Stimulated activated CD4-positive, alpha-beta T cell treated with anti-CD3 and anti-CD28 coated beads, Interleukin-12 subunit alpha, Interleukin-12 subunit beta, amount 100 ng/mL, for 24 hours (primary cell): Measurements from ENCODE around the gene ARHGAP25.
A peak's percentile ranks its signal among the peaks of the same experiment; 100 is the strongest.
"Not testable (repeated sequence)": the region's sequence is repeated elsewhere in the genome, so short reads cannot be mapped to it uniquely, and the experiment has no call there.

Experiments
- DNase-seq, 2 experiments: peaks; one replicate each; pipeline ENCODE4 v3.0.0-alpha.2; 2020; ENCODE audit warnings: low read depth in 2 of 2

ARHGAP25 gene

DNA sequence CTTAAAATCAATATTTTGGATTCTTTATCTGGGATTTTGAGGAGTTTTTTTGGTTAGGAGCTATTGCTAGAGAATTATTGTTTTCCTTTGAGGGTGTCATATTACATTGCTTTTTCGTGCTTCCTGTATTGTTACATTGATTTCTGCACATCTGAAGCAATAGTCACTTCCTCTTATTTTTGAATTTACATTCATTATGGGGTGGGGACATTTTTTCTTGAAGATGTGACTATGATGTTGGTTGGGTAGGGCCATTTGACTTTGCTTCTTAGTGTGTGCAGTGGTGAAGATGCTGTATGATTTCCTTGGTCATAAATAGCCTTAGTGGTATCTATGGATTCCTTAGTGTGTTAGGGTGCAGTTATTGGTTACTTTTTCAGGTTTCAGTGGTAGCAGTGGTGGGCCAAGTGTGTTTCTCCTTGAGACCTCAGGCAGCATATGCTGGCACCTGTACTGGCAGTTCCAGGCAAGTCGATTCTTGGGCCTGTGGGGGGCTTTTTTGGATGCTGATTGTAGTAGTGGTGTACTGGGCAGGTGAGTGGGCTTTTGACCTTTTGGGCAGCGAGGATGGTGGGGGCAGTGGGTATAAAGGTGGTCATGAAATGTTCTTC is 61.8 kb downstream of the ARHGAP25 start:
- no peak for DNase-seq

DNA sequence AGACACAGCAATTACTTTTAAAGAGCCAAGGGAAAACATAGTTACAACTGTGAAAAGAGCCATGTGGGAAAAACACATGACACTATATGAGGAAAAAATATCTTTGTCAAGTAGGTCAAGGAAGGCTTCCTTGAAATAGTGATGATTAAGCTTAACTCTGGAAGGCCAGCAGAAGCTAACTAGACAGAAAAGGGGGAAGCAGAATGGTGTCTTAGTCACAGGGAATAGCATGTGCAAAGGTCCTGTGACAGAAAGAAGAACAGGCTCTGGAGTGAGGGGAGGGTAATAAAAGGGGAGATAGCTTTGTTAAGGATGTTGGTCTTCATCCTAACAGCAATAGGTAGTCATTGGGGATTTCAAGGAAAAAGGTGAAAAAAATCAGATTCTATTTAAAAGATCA is 64.0 kb downstream of the ARHGAP25 start:
- no peak for DNase-seq

DNA sequence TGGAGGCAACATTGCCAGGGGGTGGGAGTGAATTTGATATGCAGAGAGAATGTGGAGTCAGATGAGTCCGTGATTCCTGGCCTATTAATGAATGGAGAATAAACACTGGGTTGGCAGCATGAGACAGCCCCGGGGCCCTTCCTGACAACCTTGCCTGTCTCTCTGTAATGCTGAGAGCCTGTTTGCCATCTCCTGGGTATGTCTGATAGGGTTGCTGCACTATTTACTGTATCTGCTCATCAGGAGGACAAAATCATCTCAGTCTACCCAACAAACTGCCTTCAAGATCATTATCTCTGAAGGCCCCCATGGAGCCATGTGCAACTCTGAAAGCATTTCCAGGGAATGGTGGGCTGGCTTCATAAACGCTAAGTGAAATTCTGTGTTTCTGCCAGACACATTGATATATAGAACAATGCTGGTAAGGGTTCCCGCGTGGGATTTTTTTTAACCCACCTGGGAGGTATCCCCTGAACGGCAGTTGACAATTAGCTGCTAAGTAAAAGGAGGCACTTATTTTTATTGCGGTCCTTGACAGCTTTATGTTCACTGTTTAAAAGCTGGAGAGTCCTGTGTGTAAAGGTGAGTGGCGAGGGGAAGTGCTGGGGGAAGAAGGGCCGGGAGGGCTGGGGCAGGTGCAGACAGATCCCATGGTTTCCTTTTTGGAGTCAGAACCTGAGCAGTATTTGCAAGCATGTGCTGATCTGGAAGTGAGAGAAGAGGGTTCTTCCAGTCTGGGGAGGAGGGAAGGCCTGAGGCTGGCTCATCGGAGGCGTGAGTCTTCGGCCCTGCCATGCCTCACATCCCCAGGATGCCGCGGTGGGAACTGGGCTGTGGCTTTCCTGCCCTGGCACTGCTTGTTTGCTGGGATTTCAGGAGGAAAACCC is 64.8 kb downstream of the ARHGAP25 start:
- DNase-seq: no peak

DNA sequence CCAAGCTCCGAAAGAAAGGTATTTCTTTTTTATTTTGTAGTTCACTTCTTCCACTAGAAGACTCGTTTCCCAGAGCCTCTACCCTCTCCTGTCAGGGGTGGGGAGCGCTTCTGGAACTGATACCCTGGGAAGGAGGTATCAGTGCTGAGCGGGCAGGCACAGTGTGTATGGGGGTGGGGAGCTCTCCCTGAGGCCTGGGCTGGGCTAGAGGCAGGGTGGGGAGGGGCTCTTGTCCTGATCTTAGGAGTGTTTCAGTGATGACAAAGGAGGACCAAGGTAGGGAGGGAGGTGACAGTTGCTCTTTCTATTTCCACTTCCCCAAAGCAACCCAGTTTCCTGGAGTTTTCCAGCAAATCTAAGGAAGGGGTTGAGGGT is 65.4 kb downstream of the ARHGAP25 start:
- DNase-seq: no peak

DNA sequence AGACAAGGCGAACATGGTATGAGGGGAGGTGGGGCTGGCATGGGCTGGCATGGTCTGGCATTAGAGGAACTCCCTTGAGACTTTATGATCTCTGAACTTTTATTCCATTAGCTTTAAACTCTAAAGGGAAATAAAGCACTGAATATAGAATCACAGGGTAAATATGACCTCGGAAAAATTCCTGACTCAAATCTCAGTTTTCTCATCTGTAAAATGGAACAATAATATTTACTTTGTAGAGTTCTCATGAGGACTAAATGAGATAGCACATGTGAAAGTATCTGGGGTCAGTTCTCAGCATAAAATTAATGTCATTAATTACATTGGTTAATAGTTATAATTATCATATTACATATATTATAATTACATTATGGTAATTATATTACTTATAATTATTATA is 65.9 kb downstream of the ARHGAP25 start:
- no peak for DNase-seq

DNA sequence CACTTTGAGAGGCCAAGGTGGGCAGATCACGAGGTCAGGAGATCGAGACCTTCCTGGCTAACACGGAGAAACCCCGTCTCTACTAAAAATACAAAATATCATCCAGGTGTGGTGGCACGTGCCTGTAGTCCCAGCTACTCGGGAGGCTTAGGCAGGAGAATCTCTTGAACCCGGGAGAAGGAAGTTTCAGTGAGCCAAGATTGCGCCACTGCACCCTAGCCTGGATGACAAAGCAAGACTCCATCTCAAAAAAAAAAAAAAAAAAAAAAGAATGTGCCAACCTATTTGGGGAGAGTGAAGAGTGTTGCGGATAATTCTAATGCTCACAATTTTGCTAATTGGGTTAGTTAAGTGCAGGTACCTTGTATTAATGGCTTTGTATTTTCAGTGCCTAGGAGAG is 67.5 kb downstream of the ARHGAP25 start:
- not testable (repeated sequence) for DNase-seq

DNA sequence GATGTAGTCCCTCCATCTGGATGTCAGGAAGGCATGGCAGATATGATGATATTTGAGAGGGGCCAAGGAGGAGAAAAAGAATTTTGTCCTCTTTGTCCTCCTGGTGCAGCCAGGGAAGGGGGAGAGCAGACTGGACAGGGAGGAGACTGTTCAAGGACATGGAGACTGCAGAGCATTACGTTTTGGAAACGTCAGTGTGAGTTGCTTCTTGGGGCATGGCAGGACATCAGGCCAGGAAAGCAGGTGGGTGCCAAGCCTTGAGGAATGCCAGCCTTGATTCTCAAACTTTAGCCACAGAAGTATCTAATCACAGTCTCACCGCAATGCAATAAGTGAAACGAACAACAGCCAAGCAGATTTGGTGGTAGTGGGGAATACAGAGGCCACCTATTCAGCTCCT is 70.4 kb downstream of the ARHGAP25 start:
- no peak for DNase-seq

DNA sequence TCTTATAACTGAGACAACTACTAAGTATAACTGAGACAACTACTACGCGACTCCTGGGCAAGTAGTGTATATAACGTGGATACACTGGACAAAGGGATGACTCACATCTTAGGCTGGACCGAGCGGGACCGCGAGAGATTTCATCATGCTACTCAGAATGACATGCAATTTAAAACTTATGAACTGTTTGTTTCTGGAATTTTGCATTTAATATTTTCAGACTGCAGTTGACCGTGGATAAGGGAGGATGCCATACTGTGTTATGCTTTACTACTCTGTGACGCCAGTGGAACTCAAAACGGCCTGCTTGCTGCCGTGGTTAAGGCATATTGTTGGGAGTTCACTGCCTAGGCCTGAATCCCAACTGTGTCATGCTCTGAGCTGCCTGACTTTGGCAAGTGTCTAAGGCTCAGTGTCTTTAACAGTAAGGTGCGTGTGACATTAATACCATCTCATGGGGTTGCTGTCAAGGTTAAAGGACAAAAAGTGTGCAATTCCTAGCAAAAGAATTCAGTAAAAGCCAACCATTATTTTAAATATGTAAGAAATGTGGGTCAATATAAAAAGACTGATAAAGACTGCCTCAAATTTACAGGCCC is 72.0 kb downstream of the ARHGAP25 start:
- DNase-seq: no peak

DNA sequence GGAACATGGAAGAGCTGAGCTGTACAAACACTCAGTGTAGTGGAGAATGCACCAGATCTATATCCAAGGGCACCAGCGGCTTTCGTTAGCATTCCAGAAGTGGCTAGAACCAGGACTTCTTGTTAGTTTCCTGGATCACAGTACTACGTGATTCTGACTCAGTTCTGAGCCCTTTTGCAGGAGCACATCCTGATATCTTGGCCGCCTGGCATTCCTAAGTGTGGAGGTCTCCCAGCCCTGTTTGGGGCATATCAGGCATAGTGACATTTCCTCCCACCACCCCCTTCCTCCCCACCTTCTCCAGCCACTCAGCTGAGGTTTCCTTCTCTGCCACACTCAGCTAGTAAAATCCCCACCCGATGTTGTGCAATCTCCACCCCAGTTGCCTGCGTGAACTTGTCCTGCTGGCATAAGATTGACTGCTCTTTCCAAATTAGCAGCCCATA is 73.2 kb downstream of the ARHGAP25 start:
- no peak for DNase-seq

DNA sequence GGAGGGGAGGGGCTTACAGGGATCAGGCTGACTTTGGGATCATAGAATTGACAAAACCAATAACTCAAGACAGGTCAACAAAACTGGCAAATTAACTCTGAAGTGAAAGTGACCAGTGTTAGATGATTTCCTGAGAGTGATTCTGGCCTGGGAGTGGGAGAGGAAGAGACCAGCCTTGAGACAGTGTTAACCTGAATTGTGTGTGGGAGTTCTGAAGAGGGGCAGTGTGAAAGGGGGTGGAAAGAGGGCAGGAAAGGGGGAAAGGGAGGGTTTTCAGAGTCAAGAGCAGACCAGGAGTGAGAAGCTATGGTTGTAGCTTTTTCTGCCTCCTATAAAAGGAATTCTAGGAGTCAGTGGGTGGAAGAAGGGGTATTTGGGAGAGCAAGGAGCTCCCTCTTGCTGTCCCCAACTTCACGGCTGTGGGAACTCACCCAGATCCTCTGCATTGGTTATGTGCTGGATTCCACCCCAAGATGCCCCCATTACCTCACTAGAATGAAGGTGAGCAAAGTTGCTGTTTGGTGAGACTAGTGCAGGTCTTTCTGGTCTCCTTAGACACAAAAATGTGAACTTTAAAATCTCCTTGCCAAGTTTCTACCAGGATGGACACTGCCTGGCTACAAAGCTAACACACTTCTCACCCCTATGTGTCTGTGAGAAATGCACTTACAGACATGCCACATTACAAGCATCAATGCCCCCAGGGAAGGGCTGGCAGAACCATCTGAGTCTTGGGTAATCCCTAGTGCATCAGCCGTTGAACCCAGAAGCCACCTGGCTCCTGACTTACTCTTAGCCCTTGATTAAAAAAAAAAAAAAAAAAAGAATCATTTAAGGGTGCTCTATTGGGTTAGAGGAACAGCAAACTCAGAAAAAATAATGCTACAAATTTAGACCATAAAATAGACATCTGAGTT is 75.0 kb downstream of the ARHGAP25 start:
- DNase-seq: no peak

DNA sequence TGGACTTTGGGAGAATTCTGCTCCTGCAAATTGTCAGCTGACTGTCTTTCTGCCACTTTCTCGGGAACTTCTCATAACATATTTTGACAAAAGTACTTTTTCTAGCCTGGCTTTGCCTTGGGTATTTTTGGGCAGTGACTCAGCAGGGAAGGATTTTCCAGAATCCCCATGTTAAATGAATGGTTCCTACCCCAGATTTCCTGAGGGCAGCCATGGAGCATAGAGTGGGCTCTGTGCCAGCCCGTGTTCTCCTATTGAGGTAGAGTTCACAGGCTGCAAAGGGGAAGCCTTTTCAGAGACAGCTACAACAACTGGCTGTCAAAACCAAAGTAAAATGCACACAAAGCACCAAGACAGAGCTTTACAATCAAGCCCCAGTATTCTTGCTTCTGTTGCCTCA is 76.8 kb downstream of the ARHGAP25 start:
- no peak for DNase-seq

DNA sequence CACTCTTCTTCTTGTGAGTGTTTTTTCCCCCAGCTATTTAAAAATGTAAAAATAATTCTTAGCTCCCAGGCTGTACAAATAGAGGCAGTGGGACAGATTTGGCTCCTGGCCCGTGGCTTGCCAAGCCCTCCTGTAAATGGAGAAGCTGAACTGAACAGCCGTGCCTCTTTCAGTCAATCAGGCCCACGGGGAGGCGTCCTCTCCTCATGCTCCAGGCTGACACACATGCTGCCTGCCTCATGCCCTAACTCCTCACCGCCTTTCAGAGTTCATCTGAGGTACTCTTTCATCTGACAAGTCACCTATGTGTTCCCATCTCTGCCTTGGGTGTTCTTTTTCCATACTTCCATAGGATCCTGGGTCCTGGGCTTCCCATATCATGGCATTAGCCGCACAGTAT is 77.6 kb downstream of the ARHGAP25 start:
- no peak for DNase-seq

DNA sequence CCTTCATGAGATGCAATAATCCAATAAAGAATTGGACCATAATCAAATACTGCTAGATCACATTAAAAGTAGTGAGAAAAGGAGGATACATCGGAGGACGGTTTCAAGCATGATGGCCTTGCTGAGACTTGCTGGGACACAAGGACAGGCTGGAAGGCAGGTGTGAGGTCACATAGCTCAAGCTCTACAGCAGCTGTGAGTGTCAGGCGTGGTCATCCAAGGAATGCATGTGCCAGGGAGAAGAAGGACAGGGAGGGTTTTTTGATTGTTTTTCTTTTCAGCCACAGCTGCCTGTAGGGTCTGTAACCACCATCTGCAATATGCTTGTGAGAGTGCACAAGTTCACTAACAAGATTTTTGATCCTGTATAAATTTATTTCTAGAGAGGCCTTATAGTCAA is 79.0 kb downstream of the ARHGAP25 start:
- DNase-seq: no peak

DNA sequence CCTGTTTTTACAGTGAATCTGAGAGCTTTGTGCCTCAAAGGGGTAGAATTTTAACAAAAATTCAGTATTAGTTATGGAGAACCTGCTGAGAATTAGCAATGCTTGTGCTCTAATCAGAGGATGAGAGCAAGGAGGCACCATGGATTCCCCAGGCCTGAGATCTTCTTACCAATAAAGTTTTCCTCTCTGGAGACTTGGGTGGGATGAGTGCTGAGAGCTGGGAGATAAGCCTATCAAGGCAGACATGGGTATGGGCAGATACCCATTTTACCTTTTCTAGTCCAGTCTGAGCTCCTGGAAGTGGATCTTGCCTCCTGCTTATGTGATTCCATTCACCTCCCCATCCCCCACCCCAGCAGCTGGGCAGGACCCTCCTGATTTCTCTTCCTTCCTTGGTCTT is 82.7 kb downstream of the ARHGAP25 start:
- no peak for DNase-seq

DNA sequence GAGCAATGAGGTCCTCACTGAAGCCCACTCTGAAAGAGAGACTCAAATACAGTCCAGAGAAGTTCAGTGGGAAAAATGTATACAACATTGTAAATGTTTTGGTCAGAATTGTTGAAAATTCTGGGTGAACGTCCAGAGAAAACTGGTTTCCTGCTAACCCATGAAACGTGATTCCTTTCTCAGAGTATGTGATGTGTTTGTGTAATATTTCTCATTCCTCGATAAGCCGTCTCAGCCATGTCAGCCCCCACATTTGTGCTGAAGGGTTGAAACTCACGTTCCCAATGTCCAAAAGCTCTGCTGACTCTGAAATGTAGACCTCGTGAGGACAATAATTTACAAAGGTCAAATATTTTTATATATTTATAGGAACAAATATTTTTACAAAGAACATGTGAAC is 84.9 kb downstream of the ARHGAP25 start:
- DNase-seq: no peak

DNA sequence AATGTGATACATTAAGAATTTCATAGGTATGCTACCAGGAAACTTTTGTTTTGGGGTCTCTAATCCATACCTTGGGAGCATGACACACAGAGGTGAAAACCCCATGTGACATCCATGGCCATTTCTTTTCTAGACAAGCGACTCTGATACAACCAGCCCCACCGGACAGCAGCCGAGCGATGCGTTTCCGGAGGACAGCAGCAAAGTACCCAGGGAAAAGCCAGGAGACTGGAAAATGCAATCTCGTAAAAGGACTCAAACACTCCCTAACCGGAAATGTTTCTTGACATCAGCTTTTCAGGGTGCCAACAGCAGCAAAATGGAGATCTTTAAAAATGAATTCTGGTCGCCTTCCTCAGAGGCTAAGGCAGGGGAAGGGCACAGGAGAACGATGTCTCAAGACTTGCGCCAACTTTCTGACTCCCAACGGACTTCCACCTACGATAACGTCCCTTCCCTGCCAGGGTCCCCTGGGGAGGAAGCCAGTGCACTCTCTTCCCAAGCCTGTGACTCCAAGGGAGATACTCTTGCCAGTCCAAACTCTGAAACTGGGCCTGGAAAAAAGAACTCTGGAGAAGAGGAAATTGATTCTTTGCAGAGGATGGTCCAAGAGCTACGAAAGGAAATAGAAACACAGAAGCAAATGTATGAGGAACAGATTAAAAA is 87.7 kb downstream of the ARHGAP25 start:
- no peak for DNase-seq

DNA sequence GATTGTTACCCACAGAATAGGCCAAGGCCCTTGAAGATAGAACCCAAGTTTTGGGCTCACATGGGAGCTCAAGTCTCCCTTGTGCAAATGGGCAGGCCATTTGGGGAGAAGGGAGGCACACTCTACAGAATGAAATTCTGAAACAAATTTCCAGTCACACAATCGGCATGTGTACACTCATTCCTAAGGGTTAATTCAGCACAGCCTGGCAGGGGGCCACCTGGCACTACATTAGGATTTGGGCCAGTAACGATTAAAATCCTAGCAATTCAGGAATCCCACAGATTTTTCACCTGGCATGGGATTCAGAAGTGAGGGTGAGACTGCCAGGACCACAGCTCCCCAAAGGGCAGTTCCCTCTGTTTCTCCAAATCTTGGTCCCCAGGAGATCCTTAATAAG is 90.2 kb downstream of the ARHGAP25 start:
- no peak for DNase-seq

DNA sequence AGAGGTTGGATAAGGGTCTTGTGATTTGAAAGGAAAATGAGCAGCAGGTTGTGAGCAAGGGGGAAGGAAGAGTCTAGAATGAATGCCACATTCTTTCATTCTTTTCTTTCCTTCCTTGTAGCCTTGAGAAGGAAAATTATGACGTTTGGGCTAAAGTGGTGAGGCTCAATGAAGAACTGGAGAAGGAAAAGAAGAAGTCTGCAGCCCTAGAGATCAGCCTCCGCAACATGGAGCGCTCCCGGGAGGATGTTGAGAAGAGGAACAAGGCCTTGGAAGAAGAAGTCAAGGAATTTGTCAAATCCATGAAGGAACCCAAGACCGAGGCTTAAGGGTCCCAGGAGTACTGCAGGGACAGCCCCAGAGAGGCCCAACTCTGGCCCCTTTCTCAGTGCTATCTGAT is 91.3 kb downstream of the ARHGAP25 start:
- no peak for DNase-seq

DNA sequence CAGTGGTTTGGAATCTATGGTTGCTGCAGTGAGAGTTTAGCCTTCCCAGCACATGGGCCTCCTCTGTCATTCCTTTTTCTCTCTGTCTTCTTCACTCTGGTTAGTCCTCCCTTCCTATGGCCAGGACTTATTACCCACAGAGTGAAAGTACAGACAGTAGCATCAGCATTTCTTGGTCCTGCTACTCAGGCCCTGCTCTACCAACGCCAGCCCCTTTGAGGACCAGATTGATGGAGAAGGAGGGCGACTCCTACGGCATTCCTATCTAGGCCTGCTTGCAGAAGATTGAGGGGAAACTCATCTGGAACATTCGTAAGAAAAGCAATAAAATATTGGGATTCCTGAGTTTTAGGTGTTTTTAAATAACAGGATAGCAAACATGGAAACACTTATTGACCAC is 93.1 kb downstream of the ARHGAP25 start:
- no peak for DNase-seq

DNA sequence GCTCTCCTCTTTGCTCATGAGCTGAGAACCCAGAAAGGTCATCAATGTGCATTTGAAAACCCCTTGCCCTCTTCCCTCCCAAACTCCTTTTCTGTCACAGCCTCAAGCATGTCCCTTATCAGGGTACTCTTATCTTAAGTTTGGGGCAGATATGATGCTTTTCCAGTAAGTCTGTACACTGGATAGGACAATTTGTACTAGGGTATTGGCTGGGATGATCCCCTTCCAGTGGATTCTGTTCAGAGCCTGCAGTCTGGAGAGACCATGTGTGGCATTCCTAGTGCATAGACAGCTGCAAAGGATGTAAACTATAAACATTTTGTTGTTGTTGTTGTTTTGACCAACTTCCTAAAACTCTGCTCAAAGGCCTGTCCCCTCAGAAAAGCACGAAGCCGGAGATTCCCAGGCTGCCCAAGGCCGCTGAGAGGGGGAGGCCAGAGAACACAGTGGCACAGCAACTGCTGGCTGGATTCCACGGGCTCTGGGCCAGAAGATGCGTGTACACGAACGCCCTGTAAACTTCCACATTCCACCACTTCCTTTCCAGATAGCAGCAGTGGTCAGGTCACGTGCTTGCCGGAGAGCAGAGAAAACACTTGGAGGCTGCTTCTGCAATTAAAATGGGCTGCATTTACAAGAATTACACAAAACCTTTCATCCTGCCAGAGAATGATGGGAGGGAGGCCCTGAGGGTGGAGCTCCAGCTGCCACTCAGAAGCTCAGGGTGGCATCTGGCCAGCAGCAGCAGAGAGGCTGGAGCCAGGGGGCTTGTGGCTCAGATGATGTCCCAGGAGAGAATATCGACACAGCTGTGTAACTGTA is 94.5 kb downstream of the ARHGAP25 start:
- peak; percentile 23 to 41 for DNase-seq

DNA sequence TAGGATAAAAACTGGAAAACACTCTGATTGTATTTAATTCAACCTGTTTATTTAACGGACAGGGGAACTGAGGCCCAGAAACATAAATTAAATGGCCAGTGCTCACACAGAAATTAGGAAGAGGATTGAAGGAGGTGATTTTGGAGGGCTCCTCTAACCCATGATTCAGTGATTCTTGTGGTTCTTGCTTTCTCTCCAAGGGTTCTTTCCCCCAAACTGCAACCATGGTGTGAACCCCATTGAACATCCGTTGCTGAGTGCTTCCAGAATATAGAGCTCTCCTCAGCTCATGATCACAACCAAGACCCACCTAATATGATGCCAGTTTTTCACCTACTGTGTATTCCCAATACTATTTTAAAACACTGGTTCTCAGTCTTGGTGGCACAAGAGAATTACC is 95.1 kb downstream of the ARHGAP25 start:
- DNase-seq: no peak
